ENCODE data around the gene RAVER2. TPM values are rescaled to one million over a fixed set of nuclear protein-coding genes. Genes with fewer than 3 reads are reported as not detected.
"Not testable (repeated sequence)": the region's sequence is repeated elsewhere in the genome, so short reads cannot be mapped to it uniquely, and the experiment has no call there.

The RAVER2 gene, protein sequence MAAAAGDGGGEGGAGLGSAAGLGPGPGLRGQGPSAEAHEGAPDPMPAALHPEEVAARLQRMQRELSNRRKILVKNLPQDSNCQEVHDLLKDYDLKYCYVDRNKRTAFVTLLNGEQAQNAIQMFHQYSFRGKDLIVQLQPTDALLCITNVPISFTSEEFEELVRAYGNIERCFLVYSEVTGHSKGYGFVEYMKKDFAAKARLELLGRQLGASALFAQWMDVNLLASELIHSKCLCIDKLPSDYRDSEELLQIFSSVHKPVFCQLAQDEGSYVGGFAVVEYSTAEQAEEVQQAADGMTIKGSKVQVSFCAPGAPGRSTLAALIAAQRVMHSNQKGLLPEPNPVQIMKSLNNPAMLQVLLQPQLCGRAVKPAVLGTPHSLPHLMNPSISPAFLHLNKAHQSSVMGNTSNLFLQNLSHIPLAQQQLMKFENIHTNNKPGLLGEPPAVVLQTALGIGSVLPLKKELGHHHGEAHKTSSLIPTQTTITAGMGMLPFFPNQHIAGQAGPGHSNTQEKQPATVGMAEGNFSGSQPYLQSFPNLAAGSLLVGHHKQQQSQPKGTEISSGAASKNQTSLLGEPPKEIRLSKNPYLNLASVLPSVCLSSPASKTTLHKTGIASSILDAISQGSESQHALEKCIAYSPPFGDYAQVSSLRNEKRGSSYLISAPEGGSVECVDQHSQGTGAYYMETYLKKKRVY
- 4.4 TPM for polyA plus RNA-seq (2012; ENCODE audit: insufficient read depth, insufficient read length, low read depth)

DNA sequence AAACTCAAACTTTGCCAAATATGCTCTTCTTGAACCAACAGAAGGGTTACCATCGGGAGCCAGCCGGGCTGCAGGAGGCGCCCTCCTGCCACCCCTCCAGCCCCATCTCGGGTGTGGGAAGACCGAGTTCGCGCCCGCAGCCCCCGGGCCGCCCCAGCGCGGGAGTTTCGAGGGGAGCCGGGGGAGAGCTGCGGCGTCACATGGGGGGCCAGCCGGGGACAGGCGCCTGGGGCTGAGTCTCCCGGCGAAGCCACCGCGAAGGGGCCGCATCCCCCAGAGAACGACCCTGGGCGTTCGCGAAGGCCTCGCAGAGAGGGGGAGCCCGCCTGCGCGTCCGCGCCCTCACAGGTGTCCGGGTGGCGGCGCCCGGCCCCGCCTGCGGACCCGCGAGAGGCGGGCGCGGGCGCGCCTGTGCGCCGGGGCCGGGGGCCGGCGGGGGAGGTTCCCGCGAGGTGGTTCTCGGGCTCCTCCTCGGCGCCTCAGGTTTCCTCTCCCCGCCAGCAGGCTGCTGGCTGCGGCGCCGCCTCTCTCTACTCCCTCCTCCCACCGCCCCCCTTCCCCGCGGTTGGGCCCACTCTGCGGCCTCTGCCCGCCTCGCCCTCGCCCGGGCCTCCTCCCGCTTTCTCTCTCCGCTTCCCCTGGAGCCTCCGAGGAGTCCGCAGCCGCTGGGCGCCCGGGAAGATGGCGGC is at the start of gene RAVER2:
Gene RAVER2, plus strand, starts transcription at position 584 of the 689 bp plus-strand sequence. Its CDS starts 98 bp downstream, at position 682.
- Histone ChIP-seq H3K36me3 (no peaks in the 10 kb centered on the region), H3K9me3 (no peaks in the 10 kb centered on the region), H3K4me3 (ENCODE audit: low read depth, low read length) (peak within 1 kb of the TSS; percentile 77), H3K4me1 (no peaks in the 10 kb centered on the region), H3K27me3 (no peaks in the 10 kb centered on the region)
- TF ChIP-seq CTCF (IDR thresholded peaks at IDR 0.05; ENCODE audit: low read depth, low read length), result peak; percentile 57
- peak; percentile 74 for DNase-seq

- no peaks in the 10 kb centered on the region for H3K36me3 ChIP-seq
- H3K4me1 ChIP-seq, result no peaks in the 10 kb centered on the region
- no peaks in the 10 kb centered on the region for H3K27me3 ChIP-seq
- TF ChIP-seq CTCF (IDR thresholded peaks at IDR 0.05; ENCODE audit: low read depth, low read length), result no peak
- no peak for DNase-seq
- H3K9me3 ChIP-seq, result no peaks in the 10 kb centered on the region
- H3K4me3 ChIP-seq (ENCODE audit: low read depth, low read length), result no peak overlapping the region
Measured at GRCh38 chr1:64696879-64697278, 48.0 kb upstream of the RAVER2 start.

DNA sequence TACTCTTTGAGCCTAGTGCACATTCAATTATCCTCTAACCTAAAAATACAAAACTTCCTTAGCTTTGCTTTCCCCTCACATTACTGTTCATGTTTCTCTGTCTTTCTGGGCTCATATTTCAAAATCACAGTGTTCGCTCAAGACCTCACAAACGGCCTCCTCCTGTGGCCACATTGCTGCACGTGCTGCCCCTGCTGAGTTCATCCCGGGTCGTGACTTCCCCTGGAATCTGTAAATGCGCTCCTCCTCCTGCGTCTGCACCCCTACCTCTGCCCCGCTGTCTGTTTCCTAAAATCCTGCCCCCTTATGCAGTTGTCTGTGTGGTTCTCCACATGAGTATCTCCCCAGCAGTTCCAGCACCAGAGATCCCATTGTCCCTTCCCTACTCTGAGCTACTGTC is 45.5 kb upstream of the RAVER2 start:
- Histone ChIP-seq H3K4me3 (ENCODE audit: low read depth, low read length) (no peak overlapping the region), H3K4me1 (no peaks in the 10 kb centered on the region), H3K36me3 (no peaks in the 10 kb centered on the region), H3K27me3 (no peaks in the 10 kb centered on the region), H3K9me3 (no peaks in the 10 kb centered on the region)
- no peak for TF ChIP-seq CTCF (IDR thresholded peaks at IDR 0.05; ENCODE audit: low read depth, low read length)
- no peak for DNase-seq

DNA sequence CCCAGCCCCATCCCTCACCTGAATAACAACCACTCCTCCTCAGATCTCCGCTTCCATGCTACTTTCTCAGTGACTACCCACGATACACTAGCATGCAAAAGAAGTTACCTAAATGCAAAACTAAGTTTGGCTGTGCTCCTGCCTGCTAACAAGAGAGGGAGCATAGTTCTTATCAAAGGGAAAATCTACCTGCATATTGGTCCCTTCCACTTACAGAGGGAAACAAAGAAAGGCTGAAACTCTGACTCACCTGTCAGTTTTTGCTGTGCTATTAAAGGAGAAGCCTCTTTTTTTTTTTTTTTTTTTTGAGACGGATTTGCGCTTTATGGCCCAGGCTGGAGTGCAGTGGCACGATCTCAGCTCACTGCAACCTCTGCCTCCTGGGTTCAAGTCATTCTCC is 43.8 kb upstream of the RAVER2 start:
- DNase-seq, result no peak
- no peak for TF ChIP-seq CTCF (IDR thresholded peaks at IDR 0.05; ENCODE audit: low read depth, low read length)
- H3K4me3 ChIP-seq (ENCODE audit: low read depth, low read length), result no peak overlapping the region
- H3K36me3 ChIP-seq, result no peaks in the 10 kb centered on the region
- no peaks in the 10 kb centered on the region for H3K27me3 ChIP-seq
- H3K4me1 ChIP-seq, result no peaks in the 10 kb centered on the region
- H3K9me3 ChIP-seq, result no peaks in the 10 kb centered on the region

GRCh38 chr1:64701886-64702285 is 43.0 kb upstream of the RAVER2 start:
- TF ChIP-seq CTCF (IDR thresholded peaks at IDR 0.05; ENCODE audit: low read depth, low read length), result no peak
- H3K4me1 ChIP-seq, result no peaks in the 10 kb centered on the region
- no peak overlapping the region for H3K4me3 ChIP-seq (ENCODE audit: low read depth, low read length)
- H3K9me3 ChIP-seq, result no peaks in the 10 kb centered on the region
- H3K27me3 ChIP-seq, result no peaks in the 10 kb centered on the region
- DNase-seq, result no peak
- no peaks in the 10 kb centered on the region for H3K36me3 ChIP-seq

- not testable (repeated sequence) for H3K36me3 ChIP-seq; H3K4me1 ChIP-seq; H3K4me3 ChIP-seq (ENCODE audit: low read depth, low read length); H3K27me3 ChIP-seq; DNase-seq; H3K9me3 ChIP-seq
Measured at GRCh38 chr1:64702670-64703069, 42.2 kb upstream of the RAVER2 start.

All from BE2C (cell line).